Epithelial cell of proximal tubule (primary cell): ENCODE results near the gene AUH. TPM values are rescaled to one million over a fixed set of nuclear protein-coding genes. Genes with fewer than 3 reads are reported as not detected.

Experiments
- DNase-seq: peaks from one replicate; pipeline ENCODE4 v3.0.0-alpha.2; 2011; ENCODE audit warnings: low read depth
- H3K4me3 ChIP-seq: 2 replicates; pipeline ENCODE4 v1.5.1; 2011; ENCODE audit warnings: low read depth, mild to moderate bottlenecking, low read length
- total RNA-seq: library from RNA; depleted of rRNA; stranded (reverse); fragments of >200 nt; gene quantifications from 2 replicates; pipeline ENCODE4 v1.2.3, GENCODE V29; 2015
- TF ChIP-seq, protein P1 (sequence below): conservative IDR thresholded peaks from 2 replicates; pipeline ENCODE4 v1.5.1; 2012; ENCODE audit warnings: low read depth, mild to moderate bottlenecking, low read length

AUH gene
- total RNA-seq, 1 donor from 2014 or later: 16.8 TPM

DNA sequence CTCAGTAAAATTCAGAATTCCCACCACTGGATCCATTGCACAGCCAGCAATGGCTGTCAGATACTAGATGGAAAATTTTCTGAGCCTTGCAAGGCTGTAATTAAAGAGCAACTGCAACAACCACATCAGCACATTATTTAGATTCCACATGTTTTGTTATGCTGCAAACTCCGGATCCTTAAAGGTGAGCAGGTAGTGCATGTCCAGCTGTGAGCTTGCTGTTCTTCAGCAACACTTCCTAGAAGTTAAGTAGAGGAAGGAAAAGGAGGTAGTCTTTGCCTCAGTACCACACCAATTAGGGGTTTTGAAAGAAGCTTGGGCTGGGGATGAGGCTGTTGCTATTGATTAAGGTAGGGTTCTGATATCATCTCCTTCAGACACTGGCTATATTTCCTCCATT lies 144.3 kb downstream of the AUH start:
- H3K4me3 ChIP-seq: no peak overlapping the region
- no peak for DNase-seq
- TF ChIP-seq, protein P1, sequence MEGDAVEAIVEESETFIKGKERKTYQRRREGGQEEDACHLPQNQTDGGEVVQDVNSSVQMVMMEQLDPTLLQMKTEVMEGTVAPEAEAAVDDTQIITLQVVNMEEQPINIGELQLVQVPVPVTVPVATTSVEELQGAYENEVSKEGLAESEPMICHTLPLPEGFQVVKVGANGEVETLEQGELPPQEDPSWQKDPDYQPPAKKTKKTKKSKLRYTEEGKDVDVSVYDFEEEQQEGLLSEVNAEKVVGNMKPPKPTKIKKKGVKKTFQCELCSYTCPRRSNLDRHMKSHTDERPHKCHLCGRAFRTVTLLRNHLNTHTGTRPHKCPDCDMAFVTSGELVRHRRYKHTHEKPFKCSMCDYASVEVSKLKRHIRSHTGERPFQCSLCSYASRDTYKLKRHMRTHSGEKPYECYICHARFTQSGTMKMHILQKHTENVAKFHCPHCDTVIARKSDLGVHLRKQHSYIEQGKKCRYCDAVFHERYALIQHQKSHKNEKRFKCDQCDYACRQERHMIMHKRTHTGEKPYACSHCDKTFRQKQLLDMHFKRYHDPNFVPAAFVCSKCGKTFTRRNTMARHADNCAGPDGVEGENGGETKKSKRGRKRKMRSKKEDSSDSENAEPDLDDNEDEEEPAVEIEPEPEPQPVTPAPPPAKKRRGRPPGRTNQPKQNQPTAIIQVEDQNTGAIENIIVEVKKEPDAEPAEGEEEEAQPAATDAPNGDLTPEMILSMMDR: no peak

DNA sequence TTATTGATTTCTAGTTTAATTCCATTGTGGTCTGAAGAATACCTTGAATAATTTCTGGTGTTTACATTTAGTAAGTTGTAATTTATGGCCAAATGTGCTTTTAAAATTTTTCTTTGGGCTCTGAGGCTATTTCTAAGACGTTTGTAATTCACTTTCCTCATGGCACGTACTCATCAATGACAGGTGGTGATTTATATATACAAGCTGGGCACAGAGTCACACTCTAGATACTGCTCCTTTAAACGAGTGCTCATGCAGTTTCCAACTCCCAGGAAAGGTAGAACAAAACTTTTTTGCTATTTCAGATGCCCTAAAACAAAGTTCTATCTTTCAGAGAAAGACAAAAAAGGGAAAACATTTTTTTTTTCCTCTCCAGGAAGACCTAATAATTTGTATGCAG lies 146.9 kb downstream of the AUH start:
- TF ChIP-seq, protein P1: no peak
- H3K4me3 ChIP-seq: no peak overlapping the region
- DNase-seq: no peak

DNA sequence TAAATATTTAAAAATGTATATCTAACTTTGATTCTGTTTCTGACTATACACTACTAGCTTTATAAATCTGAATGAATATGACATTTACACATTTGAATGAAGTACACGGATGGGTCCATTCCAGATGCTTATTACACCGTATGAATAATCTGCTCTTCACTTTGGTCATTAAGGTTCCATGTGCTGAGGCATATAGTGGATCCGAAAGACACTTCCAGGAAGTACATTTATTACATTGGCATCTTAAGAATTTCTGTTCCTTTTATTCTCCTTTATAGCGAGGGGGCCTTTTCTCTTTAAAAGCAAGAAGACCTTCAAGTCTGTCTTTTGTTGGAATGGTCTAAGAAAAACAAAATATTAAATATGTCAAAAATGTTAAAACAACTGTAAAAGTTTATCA lies 147.6 kb downstream of the AUH start:
- no peak overlapping the region for H3K4me3 ChIP-seq
- DNase-seq: no peak
- TF ChIP-seq, protein P1: no peak

- TF ChIP-seq, protein P1: no peak
- no peak overlapping the region for H3K4me3 ChIP-seq
- DNase-seq: no peak
Measured at GRCh38 chr9:91212596-91213243, 149.0 kb downstream of the AUH start.

- TF ChIP-seq, protein P1: no peak
- H3K4me3 ChIP-seq: no peak overlapping the region
- no peak for DNase-seq
Measured at GRCh38 chr9:91211919-91212318, 149.8 kb downstream of the AUH start.

- H3K4me3 ChIP-seq: no peak overlapping the region
- TF ChIP-seq, protein P1: no peak
- DNase-seq: no peak
Measured at GRCh38 chr9:91211414-91211813, 150.3 kb downstream of the AUH start.

DNA sequence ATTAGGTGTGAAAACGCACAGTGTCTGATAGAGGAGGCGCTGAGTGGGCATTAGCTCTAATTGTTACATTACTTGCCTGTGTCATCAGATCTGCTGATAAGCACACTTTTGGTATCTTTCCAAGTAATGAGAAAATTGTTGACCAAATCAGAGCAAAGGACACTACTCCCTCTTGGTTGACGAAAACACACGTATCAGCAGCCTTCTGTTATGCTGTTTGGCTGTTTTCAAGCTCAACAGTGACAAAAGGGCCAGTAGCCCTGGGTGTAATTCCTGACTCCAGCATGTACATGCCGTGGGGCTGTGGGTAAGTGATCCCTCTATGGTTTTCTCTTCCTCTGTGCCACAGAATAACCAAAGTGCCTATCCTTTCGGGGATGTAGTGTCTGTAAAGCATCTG lies 151.4 kb downstream of the AUH start:
- TF ChIP-seq, protein P1: no peak
- no peak overlapping the region for H3K4me3 ChIP-seq
- no peak for DNase-seq
